Measurements from ENCODE around the gene TRIM41. TPM values are rescaled to one million over a fixed set of nuclear protein-coding genes. Genes with fewer than 3 reads are reported as not detected.

Gene TRIM41
- total RNA-seq, 1 experiment from 2014 or later: 23.6 TPM

- H4K20me1 ChIP-seq (ENCODE audit: insufficient read depth, low read depth, low read length): peaks cover 15% of the 10 kb centered on the region; the same call in 1 of the 2 replicates
- no peaks in the 10 kb centered on the region for H3K9me2 ChIP-seq (replicated peaks; ENCODE audit: insufficient read depth, low read length)
- H3K79me2 ChIP-seq (ENCODE audit: low read length): peaks cover 77% of the 10 kb centered on the region
- H3K36me3 ChIP-seq (ENCODE audit: insufficient read depth, low read length): peaks cover 21% of the 10 kb centered on the region
- no peaks in the 10 kb centered on the region for H3K9me3 ChIP-seq (ENCODE audit: low read length)
- H3K4me2 ChIP-seq (ENCODE audit: low read depth, low read length, poor library complexity, severe bottlenecking): peak overlapping the region; percentile 96
- no peaks in the 10 kb centered on the region for H3K27me3 ChIP-seq (ENCODE audit: low read length)
- H3K4me1 ChIP-seq (ENCODE audit: low read length): peaks cover 32% of the 10 kb centered on the region
- H3K27ac ChIP-seq (ENCODE audit: low read length): no peak overlapping the region
- no peak overlapping the region for H2AFZ ChIP-seq (ENCODE audit: low read length)
- no peak for DNase-seq
- peak overlapping the region; percentile 99 for H3K9ac ChIP-seq (ENCODE audit: low read length)
- peak overlapping the region; percentile 84 for H3K4me3 ChIP-seq (ENCODE audit: low read length)
These were observed 35.5 kb downstream of the TRIM41 start for GRCh38 chr5:181258576-181258975.

- Histone ChIP-seq H3K4me3 (ENCODE audit: low read length) (peak overlapping the region; percentile 84), H4K20me1 (ENCODE audit: insufficient read depth, low read depth, low read length) (peaks cover 15% of the 10 kb centered on the region; the same call in 1 of the 2 replicates), H3K9ac (ENCODE audit: low read length) (peak overlapping the region; percentile 99), H3K4me2 (ENCODE audit: low read depth, low read length, poor library complexity, severe bottlenecking) (peak overlapping the region; percentile 96), H3K9me2 (replicated peaks; ENCODE audit: insufficient read depth, low read length) (no peaks in the 10 kb centered on the region), H3K27me3 (ENCODE audit: low read length) (no peaks in the 10 kb centered on the region), H3K36me3 (ENCODE audit: insufficient read depth, low read length) (peaks cover 24% of the 10 kb centered on the region), H3K79me2 (ENCODE audit: low read length) (peaks cover 74% of the 10 kb centered on the region), H3K9me3 (ENCODE audit: low read length) (no peaks in the 10 kb centered on the region), H3K27ac (ENCODE audit: low read length) (no peak overlapping the region), H2AFZ (ENCODE audit: low read length) (no peak overlapping the region), H3K4me1 (ENCODE audit: low read length) (peaks cover 32% of the 10 kb centered on the region)
- DNase-seq: peak; percentile 53
These were observed 36.2 kb downstream of the TRIM41 start for GRCh38 chr5:181259283-181259682.

GRCh38 chr5:181259974-181260719 lies 37.1 kb downstream of the TRIM41 start:
- H3K9me3 ChIP-seq (ENCODE audit: low read length): no peaks in the 10 kb centered on the region
- H3K4me3 ChIP-seq (ENCODE audit: low read length): peak overlapping the region; percentile 84
- H3K9me2 ChIP-seq (replicated peaks; ENCODE audit: insufficient read depth, low read length): no peaks in the 10 kb centered on the region
- H3K9ac ChIP-seq (ENCODE audit: low read length): peak overlapping the region; percentile 99
- peaks cover 32% of the 10 kb centered on the region for H3K4me1 ChIP-seq (ENCODE audit: low read length)
- peak; percentile 48 for DNase-seq
- peak overlapping the region; percentile 96 for H3K4me2 ChIP-seq (ENCODE audit: low read depth, low read length, poor library complexity, severe bottlenecking)
- no peak overlapping the region for H2AFZ ChIP-seq (ENCODE audit: low read length)
- peaks cover 24% of the 10 kb centered on the region for H3K36me3 ChIP-seq (ENCODE audit: insufficient read depth, low read length)
- H3K27ac ChIP-seq (ENCODE audit: low read length): peak overlapping the region; percentile 20; the same call in 1 of the 2 replicates
- peaks cover 66% of the 10 kb centered on the region for H3K79me2 ChIP-seq (ENCODE audit: low read length)
- no peaks in the 10 kb centered on the region for H3K27me3 ChIP-seq (ENCODE audit: low read length)
- H4K20me1 ChIP-seq (ENCODE audit: insufficient read depth, low read depth, low read length): peaks cover 15% of the 10 kb centered on the region; the same call in 1 of the 2 replicates

GRCh38 chr5:181260720-181261319 lies 37.7 kb downstream of the TRIM41 start, which contains the start of gene TRIM52:
Gene TRIM52, minus strand, starts transcription at chr5:181261143. Its CDS starts 330 bp downstream, at chr5:181260813.
- DNase-seq: peak; percentile 97
- Histone ChIP-seq H2AFZ (ENCODE audit: low read length) (peak within 1 kb of the TSS; percentile 87; the same call in 1 of the 2 replicates), H3K9me3 (ENCODE audit: low read length) (no peaks in the 10 kb centered on the region), H3K79me2 (ENCODE audit: low read length) (peaks cover 59% of the 10 kb centered on the region), H3K27ac (ENCODE audit: low read length) (peak within 1 kb of the TSS; percentile 86), H3K9me2 (replicated peaks; ENCODE audit: insufficient read depth, low read length) (no peaks in the 10 kb centered on the region), H3K4me3 (ENCODE audit: low read length) (peak within 1 kb of the TSS; percentile 84), H3K4me2 (ENCODE audit: low read depth, low read length, poor library complexity, severe bottlenecking) (peak within 1 kb of the TSS; percentile 96), H3K36me3 (ENCODE audit: insufficient read depth, low read length) (peaks cover 17% of the 10 kb centered on the region), H3K9ac (ENCODE audit: low read length) (peak within 1 kb of the TSS; percentile 99), H3K4me1 (ENCODE audit: low read length) (peaks cover 32% of the 10 kb centered on the region), H3K27me3 (ENCODE audit: low read length) (no peaks in the 10 kb centered on the region), H4K20me1 (ENCODE audit: insufficient read depth, low read depth, low read length) (peaks cover 15% of the 10 kb centered on the region; the same call in 1 of the 2 replicates)

- Histone ChIP-seq H3K27ac (ENCODE audit: low read length) (peak overlapping the region; percentile 86), H3K9me2 (replicated peaks; ENCODE audit: insufficient read depth, low read length) (no peaks in the 10 kb centered on the region), H3K36me3 (ENCODE audit: insufficient read depth, low read length) (peaks cover 12% of the 10 kb centered on the region), H4K20me1 (ENCODE audit: insufficient read depth, low read depth, low read length) (peaks cover 18% of the 10 kb centered on the region; the same call in 1 of the 2 replicates), H3K4me2 (ENCODE audit: low read depth, low read length, poor library complexity, severe bottlenecking) (peak overlapping the region; percentile 96), H3K4me3 (ENCODE audit: low read length) (peak overlapping the region; percentile 84), H3K9ac (ENCODE audit: low read length) (peak overlapping the region; percentile 99), H2AFZ (ENCODE audit: low read length) (peak overlapping the region; percentile 87; the same call in 1 of the 2 replicates), H3K4me1 (ENCODE audit: low read length) (peaks cover 31% of the 10 kb centered on the region), H3K9me3 (ENCODE audit: low read length) (no peaks in the 10 kb centered on the region), H3K27me3 (ENCODE audit: low read length) (no peaks in the 10 kb centered on the region), H3K79me2 (ENCODE audit: low read length) (peaks cover 52% of the 10 kb centered on the region)
- DNase-seq: peak; percentile 85
These were observed 38.4 kb downstream of the TRIM41 start for GRCh38 chr5:181261320-181262049.

- Histone ChIP-seq H3K79me2 (ENCODE audit: low read length) (peaks cover 32% of the 10 kb centered on the region), H3K36me3 (ENCODE audit: insufficient read depth, low read length) (peaks cover 6% of the 10 kb centered on the region; the same call in 1 of the 2 replicates), H3K4me2 (ENCODE audit: low read depth, low read length, poor library complexity, severe bottlenecking) (no peak overlapping the region), H3K9me3 (ENCODE audit: low read length) (no peaks in the 10 kb centered on the region), H3K9me2 (replicated peaks; ENCODE audit: insufficient read depth, low read length) (no peaks in the 10 kb centered on the region), H3K4me1 (ENCODE audit: low read length) (peaks cover 13% of the 10 kb centered on the region), H2AFZ (ENCODE audit: low read length) (no peak overlapping the region), H3K27ac (ENCODE audit: low read length) (no peak overlapping the region), H3K9ac (ENCODE audit: low read length) (no peak overlapping the region), H3K4me3 (ENCODE audit: low read length) (no peak overlapping the region), H4K20me1 (ENCODE audit: insufficient read depth, low read depth, low read length) (peaks cover 18% of the 10 kb centered on the region; the same call in 1 of the 2 replicates), H3K27me3 (ENCODE audit: low read length) (no peaks in the 10 kb centered on the region)
- DNase-seq: no peak
These were observed 40.6 kb downstream of the TRIM41 start for GRCh38 chr5:181263633-181264032.

- no peak for DNase-seq
- peaks cover 16% of the 10 kb centered on the region for H3K79me2 ChIP-seq (ENCODE audit: low read length)
- no peak overlapping the region for H3K4me2 ChIP-seq (ENCODE audit: low read depth, low read length, poor library complexity, severe bottlenecking)
- H3K36me3 ChIP-seq (ENCODE audit: insufficient read depth, low read length): peaks cover 6% of the 10 kb centered on the region; the same call in 1 of the 2 replicates
- no peaks in the 10 kb centered on the region for H3K27me3 ChIP-seq (ENCODE audit: low read length)
- H3K27ac ChIP-seq (ENCODE audit: low read length): no peak overlapping the region
- H3K4me1 ChIP-seq (ENCODE audit: low read length): no peaks in the 10 kb centered on the region
- peaks cover 6% of the 10 kb centered on the region; the same call in 1 of the 2 replicates for H4K20me1 ChIP-seq (ENCODE audit: insufficient read depth, low read depth, low read length)
- no peak overlapping the region for H3K9ac ChIP-seq (ENCODE audit: low read length)
- H3K9me2 ChIP-seq (replicated peaks; ENCODE audit: insufficient read depth, low read length): no peaks in the 10 kb centered on the region
- no peak overlapping the region for H2AFZ ChIP-seq (ENCODE audit: low read length)
- no peak overlapping the region for H3K4me3 ChIP-seq (ENCODE audit: low read length)
- no peaks in the 10 kb centered on the region for H3K9me3 ChIP-seq (ENCODE audit: low read length)
These were observed 42.1 kb downstream of the TRIM41 start for GRCh38 chr5:181265092-181265671.
